Testis (tissue), 3 donors: ENCODE results near the gene COL4A2. TPM values are rescaled to one million over a fixed set of nuclear protein-coding genes. Genes with fewer than 3 reads are reported as not detected.

Experiments
- DNase-seq: peaks from one replicate; pipeline ENCODE4 v3.0.0-alpha.2; 2019
- H3K27ac ChIP-seq, 2 donors: fragments of 200-600 bp; sonication (generic); one replicate each; pipeline ENCODE4 v1.5.1; 2019
- H3K27me3 ChIP-seq: fragments of 200-600 bp; sonication (generic); one replicate; pipeline ENCODE4 v1.5.1; 2019
- H3K36me3 ChIP-seq: fragments of 200-600 bp; sonication (generic); one replicate; pipeline ENCODE4 v1.5.1; 2017; ENCODE audit warnings: low read depth; ENCODE audit errors: missing control alignments
- H3K4me1 ChIP-seq: fragments of 200-600 bp; sonication (generic); one replicate; pipeline ENCODE4 v1.5.1; 2019
- H3K4me3 ChIP-seq, 2 donors: fragments of 200-600 bp; sonication (generic); one replicate each; pipeline ENCODE4 v1.5.1; 2017 to 2019
- H3K9me3 ChIP-seq: fragments of 200-600 bp; sonication (generic); one replicate; pipeline ENCODE4 v1.5.1; 2017
- POLR2A ChIP-seq: fragments of 450-650 bp; IDR thresholded peaks from one replicate; pipeline ENCODE4 v1.6.1; 2017; ENCODE audit warnings: antibody characterized with exemption, mild to moderate bottlenecking, moderate library complexity
- WGBS, 2 donors: methylation state at CpG; one replicate each; pipeline ENCODE4 v1.1.5; 2018; 5-methylcytosine and 5-hydroxymethylcytosine counted together
- intact Hi-C: fragments of 100-400 bp; cut with DNase I; formaldehyde crosslinking; loops from one replicate; pipeline ENCODE4 v1.15.1; 2023; ENCODE audit warnings: low total_unique reads
- polyA plus RNA-seq: library from polyadenylated mRNA; stranded (reverse); fragments of 350-450 nt; fragmentation: Illumina TruSeq; extraction: RNeasy Lipid Tissue Mini Kit (QIAGEN cat#74804); gene quantifications from one replicate; pipeline ENCODE4 v1.2.3, GENCODE V29; 2014; ENCODE audit warnings: low read depth, low replicate concordance; ENCODE audit not compliant: insufficient read depth
- total RNA-seq, 2 donors: library from RNA; depleted of rRNA; stranded (reverse); fragments of >200 nt; gene quantifications; one replicate each; pipeline ENCODE4 v1.2.3, GENCODE V29; 2016
- TF ChIP-seq, protein P1 (sequence below), 3 experiments: fragments of 450-650 bp in 2 of 3; fragments of 200-600 bp in 1 of 3; sonication (generic) in 1 of 3; IDR thresholded peaks; one replicate each; pipeline ENCODE4 v1.5.1; 2016 to 2019; ENCODE audit warnings: antibody characterized with exemption in 3 of 3, mild to moderate bottlenecking in 2 of 3, moderate library complexity in 1 of 3

COL4A2 gene
- total and polyA plus RNA-seq, 3 donors from 2014 or later: 69.1 to 89.9 (median 81.0) TPM

DNA sequence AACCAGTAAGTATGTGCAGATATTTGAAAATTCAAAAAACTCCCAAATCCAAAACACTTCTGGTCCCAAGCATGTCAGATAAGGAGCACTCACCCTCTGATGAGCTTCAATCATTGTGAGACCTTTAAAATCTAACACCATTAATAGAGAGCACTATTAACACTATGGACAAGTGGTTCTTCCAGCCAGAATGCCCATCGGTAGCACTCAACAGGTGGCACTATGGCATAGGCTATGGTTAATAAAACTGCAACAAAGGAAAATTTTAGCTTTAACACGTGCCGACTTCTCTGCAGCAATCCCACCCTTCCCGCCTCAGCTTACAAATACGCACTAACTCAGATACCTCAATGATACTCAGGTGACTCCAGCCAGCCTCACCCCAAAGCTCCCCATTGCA is 62.3 kb downstream of the COL4A2 start:
- WGBS, 2 donors: 95% methylated on average over 5 of the region's 5 CpGs
- Histone ChIP-seq H3K27ac (no peak overlapping the region), H3K4me3 (no peak overlapping the region), H3K27me3 (no peaks in the 10 kb centered on the region), H3K9me3 (no peaks in the 10 kb centered on the region), H3K36me3 (no peaks in the 10 kb centered on the region), H3K4me1 (peaks cover 10% of the 10 kb centered on the region)
- no peak for DNase-seq
- TF ChIP-seq, protein P1, sequence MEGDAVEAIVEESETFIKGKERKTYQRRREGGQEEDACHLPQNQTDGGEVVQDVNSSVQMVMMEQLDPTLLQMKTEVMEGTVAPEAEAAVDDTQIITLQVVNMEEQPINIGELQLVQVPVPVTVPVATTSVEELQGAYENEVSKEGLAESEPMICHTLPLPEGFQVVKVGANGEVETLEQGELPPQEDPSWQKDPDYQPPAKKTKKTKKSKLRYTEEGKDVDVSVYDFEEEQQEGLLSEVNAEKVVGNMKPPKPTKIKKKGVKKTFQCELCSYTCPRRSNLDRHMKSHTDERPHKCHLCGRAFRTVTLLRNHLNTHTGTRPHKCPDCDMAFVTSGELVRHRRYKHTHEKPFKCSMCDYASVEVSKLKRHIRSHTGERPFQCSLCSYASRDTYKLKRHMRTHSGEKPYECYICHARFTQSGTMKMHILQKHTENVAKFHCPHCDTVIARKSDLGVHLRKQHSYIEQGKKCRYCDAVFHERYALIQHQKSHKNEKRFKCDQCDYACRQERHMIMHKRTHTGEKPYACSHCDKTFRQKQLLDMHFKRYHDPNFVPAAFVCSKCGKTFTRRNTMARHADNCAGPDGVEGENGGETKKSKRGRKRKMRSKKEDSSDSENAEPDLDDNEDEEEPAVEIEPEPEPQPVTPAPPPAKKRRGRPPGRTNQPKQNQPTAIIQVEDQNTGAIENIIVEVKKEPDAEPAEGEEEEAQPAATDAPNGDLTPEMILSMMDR (IDR thresholded peaks at IDR 0.05): no peak
- TF ChIP-seq POLR2A: no peak
- intact Hi-C loops: no loop called here

DNA sequence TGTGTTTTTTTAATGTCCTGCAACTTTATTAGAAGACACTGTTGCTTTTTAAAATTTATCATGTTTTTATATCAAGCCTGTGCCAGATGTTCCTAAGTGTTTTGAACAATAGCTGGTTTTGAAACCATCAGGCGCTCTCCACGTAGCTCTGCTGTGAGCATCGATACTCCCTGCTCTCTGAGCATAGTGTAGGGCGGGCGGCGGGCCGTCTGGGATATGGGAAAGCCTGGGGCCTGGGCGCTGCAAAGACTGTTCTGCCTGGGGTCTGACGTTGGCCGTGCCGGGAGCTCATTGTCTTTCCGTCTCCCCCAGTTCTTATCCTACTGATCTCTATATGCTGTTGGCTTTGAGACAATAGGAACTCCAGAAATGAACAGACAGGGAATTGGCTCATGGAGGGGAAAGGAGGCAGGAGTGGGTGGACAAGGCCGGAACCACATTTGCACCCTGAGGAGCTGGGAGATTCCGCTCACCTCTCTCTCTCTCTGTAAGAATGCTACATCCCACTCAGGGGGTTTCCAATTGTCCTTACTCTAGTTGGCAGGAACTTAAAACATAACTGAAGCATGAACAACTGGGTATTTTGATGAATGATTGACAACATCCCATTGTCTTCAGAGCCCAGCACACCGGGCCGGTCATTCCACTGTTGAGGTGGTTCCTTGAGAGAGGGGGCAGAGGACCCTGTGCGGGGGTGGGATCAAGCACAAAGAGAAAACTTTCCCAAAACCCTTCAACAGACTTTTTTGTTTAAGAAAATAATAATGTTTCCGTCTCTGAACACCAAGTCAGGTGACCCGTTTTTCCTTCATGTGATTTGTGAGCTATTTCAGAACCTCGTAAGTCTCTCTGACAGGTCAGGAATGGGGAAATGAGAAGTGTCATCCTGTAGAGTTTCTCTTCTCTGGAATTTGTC is 64.7 kb downstream of the COL4A2 start:
- Histone ChIP-seq H3K36me3 (no peaks in the 10 kb centered on the region), H3K4me1 (peaks cover 10% of the 10 kb centered on the region), H3K27ac (peak overlapping the region; percentile 5 to 12), H3K27me3 (no peaks in the 10 kb centered on the region), H3K4me3 (no peak overlapping the region), H3K9me3 (no peaks in the 10 kb centered on the region)
- peak; percentile 33 for DNase-seq
- intact Hi-C loops: no loop called here
- TF ChIP-seq, protein P1 (IDR thresholded peaks at IDR 0.05): no peak
- TF ChIP-seq POLR2A: no peak
- 58 to 62% methylated on average over 20 of the region's 20 CpGs for WGBS, 2 donors

DNA sequence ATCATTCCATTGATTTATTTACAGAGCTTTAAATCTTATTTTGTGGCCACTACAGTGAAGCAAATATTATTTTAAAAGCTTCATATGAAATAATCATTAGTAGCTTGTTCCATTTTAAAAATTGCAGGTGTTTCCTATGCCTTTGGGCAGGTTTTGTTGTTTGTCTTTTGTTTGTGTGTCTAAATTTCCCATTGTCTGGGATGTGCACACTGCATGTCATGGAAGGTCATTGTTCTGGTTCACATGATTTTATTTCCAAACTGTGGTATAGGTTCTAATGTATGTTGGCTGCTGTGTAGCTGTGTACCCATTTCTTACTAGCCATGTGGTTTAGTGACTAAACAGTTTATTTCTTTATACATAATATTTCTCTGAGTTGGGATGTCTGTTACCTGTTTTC is 65.6 kb downstream of the COL4A2 start:
- intact Hi-C loops: no loop called here
- Histone ChIP-seq H3K27ac (peak overlapping the region in 1 of 2 donors; percentile 12), H3K36me3 (no peaks in the 10 kb centered on the region), H3K4me3 (no peak overlapping the region), H3K9me3 (no peaks in the 10 kb centered on the region), H3K27me3 (no peaks in the 10 kb centered on the region), H3K4me1 (peaks cover 10% of the 10 kb centered on the region)
- TF ChIP-seq, protein P1 (IDR thresholded peaks at IDR 0.05): no peak
- no peak for TF ChIP-seq POLR2A
- no peak for DNase-seq

DNA sequence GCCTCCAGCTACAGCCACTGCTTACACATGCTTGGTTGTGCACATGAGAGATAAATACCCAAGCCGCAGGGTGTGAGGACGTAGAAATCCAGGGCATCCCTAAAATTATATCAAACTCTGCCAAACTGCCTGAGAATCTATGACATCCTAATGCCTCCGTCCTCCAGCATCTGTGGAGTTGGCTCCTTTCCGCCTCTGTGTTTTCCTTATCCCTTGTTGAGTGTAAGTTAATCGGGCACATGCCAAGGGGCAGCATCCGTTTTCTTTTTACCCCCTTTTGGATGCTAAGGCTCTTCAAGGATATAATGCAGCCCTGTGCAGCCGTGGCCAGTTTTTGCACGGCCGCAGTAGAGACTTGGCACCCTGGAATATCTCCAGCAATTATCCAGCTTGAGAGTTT is 66.5 kb downstream of the COL4A2 start:
- no peak for TF ChIP-seq POLR2A
- TF ChIP-seq, protein P1 (IDR thresholded peaks at IDR 0.05): no peak
- no peak overlapping the region for H3K27ac ChIP-seq
- no peaks in the 10 kb centered on the region for H3K27me3 ChIP-seq
- no peak overlapping the region for H3K4me3 ChIP-seq
- H3K4me1 ChIP-seq: peaks cover 11% of the 10 kb centered on the region
- intact Hi-C loops: no loop called here
- H3K9me3 ChIP-seq: no peaks in the 10 kb centered on the region
- no peaks in the 10 kb centered on the region for H3K36me3 ChIP-seq
- WGBS, 2 donors: 89 to 96% methylated on average over 9 of the region's 9 CpGs
- no peak for DNase-seq
